H1 (cell line): ENCODE results near the gene NET1. TPM values are rescaled to one million over a fixed set of nuclear protein-coding genes. Genes with fewer than 3 reads are reported as not detected.

Source experiments
- CTCF ChIA-PET: fragments of 300-600 bp; sonication (Branson Sonifier 250); formaldehyde crosslinking; loops from one replicate; lab custom pipeline; 2021; ENCODE audit not compliant: partially characterized antibody; lab: Charles Lee
- POLR2A ChIA-PET: fragments of 300-600 bp; sonication (Branson Sonifier 250); formaldehyde crosslinking; loops from one replicate; lab custom pipeline; 2021; ENCODE audit warnings: inconsistent platforms; ENCODE audit not compliant: partially characterized antibody; lab: Charles Lee
- DNase-seq, 2 experiments: peaks; one replicate each; pipeline versions ENCODE4 v3.0.0 to v3.0.0-alpha.2; 2010 to 2022; ENCODE audit warnings: low spot score in 2 of 2, low read depth in 1 of 2, mixed read lengths in 1 of 2
- FAIRE-seq: peaks from 2 replicates; lab custom pipeline; 2011; peaks lifted over from hg19 to GRCh38; lab: Jason Lieb, UNC
- H2AFZ ChIP-seq: 2 replicates; pipeline ENCODE4 v1.8.1; 2012; ENCODE audit warnings: low read length, inconsistent platforms
- H2AK5ac ChIP-seq: 2 replicates; pipeline ENCODE4 v1.6.1; 2013; ENCODE audit warnings: low read depth, low read length
- H2BK120ac ChIP-seq: replicated peaks from 2 replicates; pipeline ENCODE3; 2013; ENCODE audit warnings: low read depth, low read length, inconsistent platforms
- H2BK12ac ChIP-seq: 2 replicates; pipeline ENCODE4 v1.6.1; 2013; ENCODE audit warnings: low read depth, low read length
- H2BK15ac ChIP-seq: 2 replicates; pipeline ENCODE4 v1.6.1; 2013; ENCODE audit warnings: low read length
- H2BK20ac ChIP-seq: 2 replicates; pipeline ENCODE4 v1.6.1; 2013; ENCODE audit warnings: low read length
- H2BK5ac ChIP-seq: 2 replicates; pipeline ENCODE4 v1.6.1; 2013; ENCODE audit warnings: low read depth, low read length
- H3K14ac ChIP-seq: 2 replicates; pipeline ENCODE4 v1.6.1; 2013; ENCODE audit warnings: inconsistent platforms; ENCODE audit not compliant: insufficient read length
- H3K18ac ChIP-seq: 2 replicates; pipeline ENCODE4 v1.6.1; 2013; ENCODE audit warnings: low read length; ENCODE audit errors: extremely low read depth
- H3K23ac ChIP-seq: 2 replicates; pipeline ENCODE4 v1.6.1; 2013; ENCODE audit warnings: inconsistent platforms; ENCODE audit not compliant: insufficient read length
- H3K23me2 ChIP-seq: 2 replicates; pipeline ENCODE4 v1.6.1; 2013; ENCODE audit warnings: low read depth, low read length
- H3K27ac ChIP-seq: 2 replicates; pipeline ENCODE4 v1.6.1; 2011; ENCODE audit warnings: low read depth, low read length, inconsistent platforms
- H3K27me3 ChIP-seq, 4 experiments: replicated peaks in 1 of 4; 1 replicate in 1 of 4; 2 replicates in 3 of 4; pipeline versions ENCODE4 v1.6.1 to v1.8.1; 2011 to 2013; ENCODE audit warnings: low read length in 3 of 4, mild to moderate bottlenecking in 3 of 4, inconsistent platforms in 2 of 4, mixed read lengths in 2 of 4, moderate library complexity in 1 of 4; ENCODE audit not compliant: control insufficient read depth in 3 of 4, insufficient read depth in 3 of 4; ENCODE audit errors: extremely low read depth in 1 of 4
- H3K36me3 ChIP-seq, 4 experiments: 2 replicates each; pipeline versions ENCODE4 v1.6.1 to v1.8.1; 2011 to 2013; ENCODE audit warnings: mild to moderate bottlenecking in 4 of 4, low read length in 3 of 4, moderate library complexity in 2 of 4, control low read depth in 1 of 4, inconsistent platforms in 1 of 4; ENCODE audit not compliant: insufficient read depth in 4 of 4, control insufficient read depth in 2 of 4
- H3K4ac ChIP-seq: replicated peaks from 2 replicates; pipeline ENCODE3; 2013; ENCODE audit warnings: low read length, low read depth, mixed read lengths, inconsistent platforms; ENCODE audit not compliant: insufficient read length
- H3K4me1 ChIP-seq, 4 experiments: replicated peaks in 1 of 4; 1 replicate in 1 of 4; 2 replicates in 3 of 4; pipeline versions ENCODE4 v1.6.1 to v1.8.1; 2011 to 2013; ENCODE audit warnings: low read length in 3 of 4, inconsistent platforms in 2 of 4, mixed read lengths in 1 of 4; ENCODE audit not compliant: insufficient read depth in 4 of 4, control insufficient read depth in 3 of 4
- H3K4me2 ChIP-seq, 2 experiments: 2 replicates each; pipeline versions ENCODE4 v1.6.1 to v1.8.1; 2011 to 2013; ENCODE audit warnings: low read depth in 2 of 2, low read length in 2 of 2, control low read depth in 1 of 2, inconsistent platforms in 1 of 2, mild to moderate bottlenecking in 1 of 2; ENCODE audit not compliant: insufficient read depth in 1 of 2
- H3K4me3 ChIP-seq, 4 experiments: fragments of 200-600, 300-600 bp in 1 of 4; sonication (generic), shearing (Covaris generic), sonication (Bioruptor Twin) in 1 of 4; 2 replicates each; pipeline versions ENCODE4 v1.5.1 to v1.8.1; 2011 to 2016; ENCODE audit warnings: low read length in 4 of 4, low read depth in 3 of 4, control low read depth in 2 of 4, inconsistent platforms in 2 of 4, mild to moderate bottlenecking in 2 of 4, mixed read lengths in 1 of 4, moderate library complexity in 1 of 4; ENCODE audit not compliant: insufficient read depth in 2 of 4; ENCODE audit errors: extremely low read depth in 1 of 4
- H3K56ac ChIP-seq: replicated peaks from 2 replicates; pipeline ENCODE3; 2013; ENCODE audit warnings: low read depth, mild to moderate bottlenecking, mixed read lengths, low read length, inconsistent platforms; ENCODE audit not compliant: insufficient read length
- H3K79me1 ChIP-seq: 2 replicates; pipeline ENCODE4 v1.6.1; 2013; ENCODE audit warnings: low read depth, low read length, control low read depth
- H3K79me2 ChIP-seq, 2 experiments: 2 replicates each; pipeline versions ENCODE4 v1.6.1 to v1.8.1; 2012 to 2013; ENCODE audit warnings: low read length in 2 of 2, mild to moderate bottlenecking in 2 of 2, inconsistent platforms in 1 of 2; ENCODE audit not compliant: insufficient read depth in 2 of 2, control insufficient read depth in 1 of 2
- H3K9ac ChIP-seq, 4 experiments: replicated peaks in 1 of 4; 1 replicate in 1 of 4; 2 replicates in 3 of 4; pipeline versions ENCODE4 v1.6.1 to v1.8.1; 2011 to 2013; ENCODE audit warnings: low read depth in 3 of 4, low read length in 3 of 4, control low read depth in 2 of 4, mild to moderate bottlenecking in 2 of 4, moderate library complexity in 2 of 4, inconsistent platforms in 1 of 4; ENCODE audit errors: extremely low read depth in 1 of 4
- H3K9me3 ChIP-seq, 2 experiments: 2 replicates each; pipeline versions ENCODE4 v1.6.1 to v1.8.1; 2012 to 2013; ENCODE audit warnings: mild to moderate bottlenecking in 2 of 2, moderate library complexity in 2 of 2, control low read depth in 1 of 2, inconsistent platforms in 1 of 2, low read depth in 1 of 2, low read length in 1 of 2, mixed read lengths in 1 of 2; ENCODE audit not compliant: insufficient read depth in 2 of 2
- H4K20me1 ChIP-seq, 2 experiments: replicated peaks in 1 of 2; 2 replicates each; pipeline versions ENCODE3 to v1.8.1; 2011 to 2013; ENCODE audit warnings: inconsistent platforms in 2 of 2, low read length in 2 of 2, mild to moderate bottlenecking in 1 of 2; ENCODE audit not compliant: insufficient read depth in 2 of 2, control insufficient read depth in 1 of 2
- H4K5ac ChIP-seq: 2 replicates; pipeline ENCODE4 v1.6.1; 2013; ENCODE audit warnings: low read length, low read depth, mixed read lengths, inconsistent platforms; ENCODE audit not compliant: insufficient read length
- H4K8ac ChIP-seq: 2 replicates; pipeline ENCODE4 v1.8.0; 2013; ENCODE audit warnings: mild to moderate bottlenecking, moderate library complexity, low read length, inconsistent platforms; ENCODE audit not compliant: insufficient read depth; ENCODE audit errors: extremely low read depth
- H4K91ac ChIP-seq: replicated peaks from 2 replicates; pipeline ENCODE3; 2013; ENCODE audit warnings: low read length, mixed read lengths, inconsistent platforms; ENCODE audit not compliant: insufficient read length
- BACH1 ChIP-seq: IDR thresholded peaks from 2 replicates; pipeline ENCODE4 v1.6.1; 2012; ENCODE audit warnings: low read length, improper control_type of control experiment
- BCL11A ChIP-seq, 2 experiments: IDR thresholded peaks; one replicate each; pipeline ENCODE4 v1.6.1; 2011; ENCODE audit warnings: low read depth in 2 of 2, low read length in 2 of 2, mild to moderate bottlenecking in 2 of 2
- EGR1 ChIP-seq: IDR thresholded peaks from 2 replicates; pipeline ENCODE4 v1.6.1; 2011; ENCODE audit warnings: low read depth, low read length, borderline replicate concordance
- HDAC2 ChIP-seq, 2 experiments: fragments of 300-600 bp in 1 of 2; sonication (generic) in 1 of 2; IDR thresholded peaks; 2 replicates each; pipeline ENCODE4 v1.6.1; 2011 to 2012; ENCODE audit warnings: low read depth in 2 of 2, low read length in 2 of 2, mild to moderate bottlenecking in 2 of 2, moderate library complexity in 2 of 2, borderline replicate concordance in 1 of 2, inconsistent platforms in 1 of 2
- NANOG ChIP-seq: IDR thresholded peaks from 2 replicates; pipeline ENCODE4 v1.6.1; 2011; ENCODE audit warnings: low read length, low read depth, mild to moderate bottlenecking, inconsistent platforms; ENCODE audit not compliant: insufficient read depth, poor library complexity, severe bottlenecking
- POLR2A ChIP-seq, 2 experiments: IDR thresholded peaks; 1 replicate in 1 of 2; 2 replicates in 1 of 2; pipeline ENCODE4 v1.6.1; 2011; ENCODE audit warnings: low read depth in 2 of 2, low read length in 2 of 2, mild to moderate bottlenecking in 2 of 2; ENCODE audit errors: control extremely low read depth in 1 of 2
- RAD21 ChIP-seq, 2 experiments: IDR thresholded peaks in 1 of 2; conservative IDR thresholded peaks in 1 of 2; 2 replicates each; pipeline ENCODE4 v1.6.1; 2011; ENCODE audit warnings: low read depth in 2 of 2, low read length in 2 of 2, improper control_type of control experiment in 1 of 2, inconsistent platforms in 1 of 2, mild to moderate bottlenecking in 1 of 2, moderate library complexity in 1 of 2
- SIN3A ChIP-seq, 2 experiments: IDR thresholded peaks in 1 of 2; conservative IDR thresholded peaks in 1 of 2; 2 replicates each; pipeline ENCODE4 v1.6.1; 2011 to 2012; ENCODE audit warnings: low read length in 2 of 2, improper control_type of control experiment in 1 of 2, low read depth in 1 of 2, mild to moderate bottlenecking in 1 of 2
- SIRT6 ChIP-seq: IDR thresholded peaks from one replicate; pipeline ENCODE4 v1.7.1; 2012; ENCODE audit warnings: low read length, inconsistent platforms
- TCF12 ChIP-seq: IDR thresholded peaks from 2 replicates; pipeline ENCODE4 v1.6.1; 2011; ENCODE audit warnings: low read depth, mild to moderate bottlenecking, low read length
- YY1 ChIP-seq: IDR thresholded peaks from 2 replicates; pipeline ENCODE4 v1.6.1; 2011; ENCODE audit warnings: low read depth, mild to moderate bottlenecking, low read length
- WGBS, 2 experiments: shearing (Covaris generic) in 1 of 2; methylation state at CpG; one replicate each; pipeline versions ENCODE4 v1.1.6 to v1.1.7; 2013 to 2015; ENCODE audit warnings: low lambda C conversion rate in 2 of 2, mixed read lengths in 2 of 2, inconsistent platforms in 1 of 2, low coverage in 1 of 2, missing lambda C conversion rate in 1 of 2; ENCODE audit not compliant: insufficient replicate concordance in 2 of 2, insufficient coverage in 1 of 2, insufficient read length in 1 of 2; ENCODE audit errors: extremely low coverage in 1 of 2, missing lambda C conversion rate in 1 of 2; 5-methylcytosine and 5-hydroxymethylcytosine counted together
- polyA plus RNA-seq, 7 experiments: library from polyadenylated mRNA; depleted of rRNA in 3 of 7; stranded (reverse) in 5 of 7; unstranded in 2 of 7; fragments of >200 nt in 5 of 7; fragments of 200-250 nt in 2 of 7; gene quantifications; 1 replicate in 5 of 7; 2 replicates in 1 of 7; 4 replicates in 1 of 7; pipeline versions ENCODE4 v1.2.1 to v1.2.3, GENCODE V29; 2011 to 2013; ENCODE audit warnings: missing spikeins in 2 of 7, mixed read lengths in 2 of 7
- total RNA-seq: library from RNA; stranded (reverse); fragmentation: NEBNext Ultra II Directional; extraction: Animal tissue kit (Norgen Biotek cat#: 25700); gene quantifications from 2 replicates; pipeline ENCODE4 v1.2.1, GENCODE V29; 2021

Gene NET1
- total and polyA plus RNA-seq, 2 of the 8 experiments (the other 6 are each of a cell fraction or from before 2014, with no cell fraction given) = 21.5 to 117 TPM

DNA sequence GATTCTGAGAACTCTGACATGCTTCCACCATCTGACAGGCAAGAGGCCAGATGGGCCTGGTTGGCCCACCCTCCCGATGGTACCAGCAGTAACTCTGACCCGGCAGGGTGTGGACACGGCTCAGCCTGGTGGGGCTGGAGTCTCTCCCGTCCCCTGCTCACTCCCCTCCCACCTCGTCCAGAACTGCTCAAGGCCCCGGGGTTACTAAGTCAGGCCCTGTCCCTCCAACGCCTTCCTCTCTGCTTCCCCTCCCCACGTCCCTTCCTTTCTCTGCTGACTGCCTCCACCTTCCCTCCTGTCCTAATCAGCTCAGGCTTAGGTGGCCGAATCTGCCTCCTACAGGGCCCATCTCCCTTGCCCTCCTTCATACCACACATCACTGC is 74.5 kb downstream of the NET1 start:
- 72% methylated on average over 5 of the region's 9 CpGs; no CpG with 5 or more reads in 1 of the 2 experiments for WGBS, 2 experiments
- peak overlapping the region; percentile 95 for H2BK20ac ChIP-seq

More for the DNA sequence above, 74.5 kb downstream of the NET1 start:
- ChIA-PET CTCF (interaction anchor here (0.5 to 2.4 kb wide), 5 partner anchors 8 to 679 kb away, joined by 3 to 10 read pairs (median 3); no protein-coding TSS in a partner anchor), POLR2A (interaction anchor here (0.6 to 2.6 kb wide), 4 partner anchors 9 to 25 kb away, joined by 3 to 8 read pairs (median 4); no protein-coding TSS in a partner anchor)
- H3K14ac ChIP-seq = no peak overlapping the region
- H3K23me2 ChIP-seq = no peaks in the 10 kb centered on the region
- H3K4me3 ChIP-seq = no peak overlapping the region
- no peak overlapping the region for H4K5ac ChIP-seq
- H3K27ac ChIP-seq = no peak overlapping the region
- H3K56ac ChIP-seq = no peak overlapping the region
- FAIRE-seq (no peak), DNase-seq (no peak)
- H4K91ac ChIP-seq = peak overlapping the region; percentile 83
- H3K23ac ChIP-seq = no peak overlapping the region
- H3K27me3 ChIP-seq = no peaks in the 10 kb centered on the region
- H2BK15ac ChIP-seq = 0 out of 2 replicates have a peak overlapping the region, but pooled peaks have one; percentile 93
- H3K9me3 ChIP-seq = no peaks in the 10 kb centered on the region; a peak in 2 of 4 replicates
- H2BK120ac ChIP-seq = no peak overlapping the region
- no peak overlapping the region; the same call in 1 of the 2 replicates for H4K8ac ChIP-seq
- H3K18ac ChIP-seq = peak overlapping the region; percentile 3
- no peaks in the 10 kb centered on the region for H3K79me1 ChIP-seq
- no peak overlapping the region for H3K9ac ChIP-seq
- no peaks in the 10 kb centered on the region for H3K79me2 ChIP-seq
- H3K4me1 ChIP-seq = peaks cover 0 to 14% (median 4%) of the 10 kb centered on the region in 4 experiments; a peak in 5 of 7 replicates
- H2BK5ac ChIP-seq = peak overlapping the region; percentile 69; the same call in 1 of the 2 replicates
- no peak overlapping the region for H3K4me2 ChIP-seq
- H2AFZ ChIP-seq = no peak overlapping the region
- H4K20me1 ChIP-seq = no peaks in the 10 kb centered on the region
- TF ChIP-seq NANOG (no peak), TCF12 (no peak), BACH1 (no peak), RAD21 (IDR thresholded peaks at IDR 0.05 in 1 of 2, conservative IDR thresholded peaks at IDR 0.05 in 1 of 2; ENCODE audit: low read depth in 2 of 2, low read length in 2 of 2) (no peak), SIN3A (conservative IDR thresholded peaks at IDR 0.05 in 1 of 2, IDR thresholded peaks at IDR 0.05 in 1 of 2; ENCODE audit: low read depth in 1 of 2, low read length in 2 of 2) (no peak), SIRT6 (no peak), EGR1 (no peak), BCL11A (IDR thresholded peaks at IDR 0.05; ENCODE audit: low read depth in 2 of 2, low read length in 2 of 2) (no peak), HDAC2 (IDR thresholded peaks at IDR 0.05; ENCODE audit: borderline replicate concordance in 1 of 2, low read depth in 2 of 2, low read length in 2 of 2) (no peak), YY1 (no peak), POLR2A (IDR thresholded peaks at IDR 0.05; ENCODE audit: control extremely low read depth in 1 of 2, low read depth in 2 of 2, low read length in 2 of 2) (no peak)
- H3K36me3 ChIP-seq = no peaks in the 10 kb centered on the region
- peak overlapping the region; percentile 88; the same call in 1 of the 2 replicates for H2AK5ac ChIP-seq
- H2BK12ac ChIP-seq = peak overlapping the region; percentile 97
- H3K4ac ChIP-seq = no peak overlapping the region
